ENCODE data around the gene DSCAML1. TPM values are rescaled to one million over a fixed set of nuclear protein-coding genes. Genes with fewer than 3 reads are reported as not detected.

DSCAML1 gene
- total and polyA plus RNA-seq, 2 of the 8 experiments (the other 6 are each of a cell fraction or from before 2014, with no cell fraction given) = 0.19 to 0.24 TPM

DNA sequence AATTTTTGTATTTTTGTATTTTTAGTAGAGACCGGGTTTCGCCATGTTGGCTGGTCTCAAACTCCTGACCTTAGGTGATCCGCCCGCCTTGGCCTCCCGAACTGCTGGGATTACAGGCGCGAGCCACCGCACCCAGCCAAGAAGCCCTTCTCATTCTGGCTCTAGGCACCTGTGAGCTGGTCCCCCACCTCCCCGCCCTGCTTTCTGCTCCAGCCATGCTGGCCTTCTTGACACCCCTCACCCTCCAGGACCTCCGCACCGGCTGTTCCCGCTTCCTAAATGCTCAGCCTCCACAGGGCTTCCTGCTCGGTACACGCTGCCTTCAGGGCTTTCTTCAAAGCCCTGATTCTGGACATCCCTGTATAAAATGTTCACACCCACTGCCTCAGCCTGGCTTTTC lies 33.1 kb upstream of the DSCAML1 start (continued):
- TF ChIP-seq, protein P1, sequence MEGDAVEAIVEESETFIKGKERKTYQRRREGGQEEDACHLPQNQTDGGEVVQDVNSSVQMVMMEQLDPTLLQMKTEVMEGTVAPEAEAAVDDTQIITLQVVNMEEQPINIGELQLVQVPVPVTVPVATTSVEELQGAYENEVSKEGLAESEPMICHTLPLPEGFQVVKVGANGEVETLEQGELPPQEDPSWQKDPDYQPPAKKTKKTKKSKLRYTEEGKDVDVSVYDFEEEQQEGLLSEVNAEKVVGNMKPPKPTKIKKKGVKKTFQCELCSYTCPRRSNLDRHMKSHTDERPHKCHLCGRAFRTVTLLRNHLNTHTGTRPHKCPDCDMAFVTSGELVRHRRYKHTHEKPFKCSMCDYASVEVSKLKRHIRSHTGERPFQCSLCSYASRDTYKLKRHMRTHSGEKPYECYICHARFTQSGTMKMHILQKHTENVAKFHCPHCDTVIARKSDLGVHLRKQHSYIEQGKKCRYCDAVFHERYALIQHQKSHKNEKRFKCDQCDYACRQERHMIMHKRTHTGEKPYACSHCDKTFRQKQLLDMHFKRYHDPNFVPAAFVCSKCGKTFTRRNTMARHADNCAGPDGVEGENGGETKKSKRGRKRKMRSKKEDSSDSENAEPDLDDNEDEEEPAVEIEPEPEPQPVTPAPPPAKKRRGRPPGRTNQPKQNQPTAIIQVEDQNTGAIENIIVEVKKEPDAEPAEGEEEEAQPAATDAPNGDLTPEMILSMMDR (IDR thresholded peaks at IDR 0.05; ENCODE audit: control extremely low read depth in 1 of 3, insufficient read depth in 1 of 3, low read depth in 1 of 3, low read length in 3 of 3) = no peak
- TF ChIP-seq ZNF274 (IDR thresholded peaks at IDR 0.05; ENCODE audit: borderline replicate concordance, extremely low read depth, low read length) (no peak), NRF1 (IDR thresholded peaks at IDR 0.05; ENCODE audit: low read depth, low read length) (no peak)

All from H1 (cell line).